A673 (cell line): Measurements from ENCODE around the gene ZNF565.

Experiments
- EZH2 ChIP-seq: fragments of 200-600 bp; sonication (generic); IDR thresholded peaks from 2 replicates; pipeline ENCODE4 v1.6.1; 2017; ENCODE audit warnings: borderline replicate concordance, low read depth, mild to moderate bottlenecking, mixed read lengths, antibody characterized with exemption, low read length; ENCODE audit not compliant: poor library complexity, severe bottlenecking
- TF ChIP-seq, protein P1 (sequence below): fragments of 300-800, 200-600 bp; sonication (generic); conservative IDR thresholded peaks from 2 replicates; pipeline ENCODE4 v1.5.1; 2017; ENCODE audit warnings: low read depth, mild to moderate bottlenecking, antibody characterized with exemption, low read length, moderate library complexity, mixed read lengths

- TF ChIP-seq, protein P1, sequence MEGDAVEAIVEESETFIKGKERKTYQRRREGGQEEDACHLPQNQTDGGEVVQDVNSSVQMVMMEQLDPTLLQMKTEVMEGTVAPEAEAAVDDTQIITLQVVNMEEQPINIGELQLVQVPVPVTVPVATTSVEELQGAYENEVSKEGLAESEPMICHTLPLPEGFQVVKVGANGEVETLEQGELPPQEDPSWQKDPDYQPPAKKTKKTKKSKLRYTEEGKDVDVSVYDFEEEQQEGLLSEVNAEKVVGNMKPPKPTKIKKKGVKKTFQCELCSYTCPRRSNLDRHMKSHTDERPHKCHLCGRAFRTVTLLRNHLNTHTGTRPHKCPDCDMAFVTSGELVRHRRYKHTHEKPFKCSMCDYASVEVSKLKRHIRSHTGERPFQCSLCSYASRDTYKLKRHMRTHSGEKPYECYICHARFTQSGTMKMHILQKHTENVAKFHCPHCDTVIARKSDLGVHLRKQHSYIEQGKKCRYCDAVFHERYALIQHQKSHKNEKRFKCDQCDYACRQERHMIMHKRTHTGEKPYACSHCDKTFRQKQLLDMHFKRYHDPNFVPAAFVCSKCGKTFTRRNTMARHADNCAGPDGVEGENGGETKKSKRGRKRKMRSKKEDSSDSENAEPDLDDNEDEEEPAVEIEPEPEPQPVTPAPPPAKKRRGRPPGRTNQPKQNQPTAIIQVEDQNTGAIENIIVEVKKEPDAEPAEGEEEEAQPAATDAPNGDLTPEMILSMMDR = no peak
- TF ChIP-seq EZH2 = no peak
Measured at GRCh38 chr19:36136964-36137686, 77.3 kb downstream of the ZNF565 start.
